Fibroblast of mammary gland (primary cell): ENCODE data around the gene SZT2.

Experiments used
- DNase-seq: peaks from one replicate; pipeline ENCODE4 v3.0.0-alpha.2; 2010; ENCODE audit warnings: low read depth
- H3K4me3 ChIP-seq: 2 replicates; pipeline ENCODE4 v1.5.1; 2011; ENCODE audit warnings: low read depth, mild to moderate bottlenecking, low read length, moderate library complexity; ENCODE audit not compliant: control insufficient read depth
- TF ChIP-seq, protein P1 (sequence below): conservative IDR thresholded peaks from 2 replicates; pipeline ENCODE4 v1.5.1; 2011; ENCODE audit warnings: low read depth, low read length, inconsistent platforms; ENCODE audit not compliant: control insufficient read depth, insufficient read depth

SZT2 gene

DNA sequence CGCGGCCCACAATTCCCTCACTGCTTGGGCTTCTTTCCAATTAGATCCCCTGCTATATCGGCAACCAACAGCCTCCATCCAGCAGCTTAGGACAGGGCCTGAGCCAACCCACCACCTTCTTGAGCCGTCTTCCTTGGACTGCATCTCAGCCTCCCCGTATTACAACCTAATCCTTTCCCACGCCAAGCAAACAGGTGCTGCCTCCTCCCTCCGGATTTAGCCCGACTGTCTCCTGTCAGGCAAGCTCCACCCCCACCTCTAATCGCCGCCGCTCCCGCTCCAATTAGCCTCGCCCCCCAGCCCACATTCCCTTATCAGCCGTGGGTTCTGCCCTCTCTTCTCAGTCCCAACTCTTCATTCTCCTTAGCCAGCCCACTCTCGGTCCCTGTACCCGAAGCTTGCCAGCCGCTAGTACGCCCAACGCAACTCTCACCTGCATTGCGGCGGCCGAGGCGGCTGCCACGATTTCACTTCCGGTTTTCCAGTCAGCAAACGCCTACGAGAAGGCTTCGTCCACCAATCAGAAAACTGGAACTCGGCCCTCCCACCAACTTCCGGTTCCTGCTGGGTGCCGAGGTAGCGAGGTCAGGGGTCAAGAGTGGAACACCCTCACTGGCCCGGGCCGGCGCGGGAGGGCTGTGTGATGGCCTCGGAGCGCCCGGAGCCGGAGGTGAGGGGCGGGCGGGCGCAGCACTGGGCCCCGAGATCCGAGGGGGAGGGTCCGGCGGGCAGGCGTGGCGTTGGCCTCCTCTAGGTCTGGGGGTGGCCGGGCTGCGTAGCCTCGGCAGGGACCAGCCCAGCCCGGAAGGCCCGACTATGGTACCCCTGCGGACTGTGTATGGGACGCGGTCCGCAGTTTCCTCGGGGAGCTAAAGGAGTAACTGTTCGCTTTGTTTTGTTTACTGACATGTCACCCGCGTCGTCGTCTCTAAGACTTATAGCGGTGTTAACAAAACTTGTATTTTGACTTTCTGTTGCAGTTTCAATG lies at the start of gene SZT2, which contains the start of gene MED8:
Gene SZT2, plus strand, starts transcription at position 574 of the 988 bp plus-strand sequence. Its CDS starts 70 bp downstream, at position 644.
Gene MED8, minus strand, starts transcription at position 475 of the 988 bp plus-strand sequence. Its CDS starts 36 bp downstream, at position 439.
- TF ChIP-seq, protein P1, sequence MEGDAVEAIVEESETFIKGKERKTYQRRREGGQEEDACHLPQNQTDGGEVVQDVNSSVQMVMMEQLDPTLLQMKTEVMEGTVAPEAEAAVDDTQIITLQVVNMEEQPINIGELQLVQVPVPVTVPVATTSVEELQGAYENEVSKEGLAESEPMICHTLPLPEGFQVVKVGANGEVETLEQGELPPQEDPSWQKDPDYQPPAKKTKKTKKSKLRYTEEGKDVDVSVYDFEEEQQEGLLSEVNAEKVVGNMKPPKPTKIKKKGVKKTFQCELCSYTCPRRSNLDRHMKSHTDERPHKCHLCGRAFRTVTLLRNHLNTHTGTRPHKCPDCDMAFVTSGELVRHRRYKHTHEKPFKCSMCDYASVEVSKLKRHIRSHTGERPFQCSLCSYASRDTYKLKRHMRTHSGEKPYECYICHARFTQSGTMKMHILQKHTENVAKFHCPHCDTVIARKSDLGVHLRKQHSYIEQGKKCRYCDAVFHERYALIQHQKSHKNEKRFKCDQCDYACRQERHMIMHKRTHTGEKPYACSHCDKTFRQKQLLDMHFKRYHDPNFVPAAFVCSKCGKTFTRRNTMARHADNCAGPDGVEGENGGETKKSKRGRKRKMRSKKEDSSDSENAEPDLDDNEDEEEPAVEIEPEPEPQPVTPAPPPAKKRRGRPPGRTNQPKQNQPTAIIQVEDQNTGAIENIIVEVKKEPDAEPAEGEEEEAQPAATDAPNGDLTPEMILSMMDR, result no peak
- DNase-seq, result peak; percentile 93
- H3K4me3 ChIP-seq, result peak within 1 kb of the TSS; percentile 99

DNA sequence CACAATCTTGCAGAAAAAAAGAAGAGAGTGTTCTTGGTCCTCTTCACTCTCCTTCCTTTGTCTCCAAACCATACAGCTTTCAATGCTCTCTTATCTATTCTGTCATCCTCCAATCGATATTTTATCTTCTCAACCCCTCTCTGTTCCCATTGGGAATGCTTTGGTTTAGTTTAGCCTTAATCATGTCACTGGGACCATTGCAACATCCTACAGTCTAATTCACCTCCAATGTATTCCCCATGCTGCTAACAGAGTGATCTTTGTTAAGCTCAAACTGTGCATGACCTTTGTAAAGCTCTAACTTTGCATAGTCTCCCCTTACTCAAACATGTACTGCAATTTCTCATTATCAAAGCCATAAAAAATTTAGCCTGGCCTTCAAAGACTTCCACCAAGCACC lies 49.1 kb upstream of the SZT2 start:
- DNase-seq, result no peak
- TF ChIP-seq, protein P1, result no peak
- no peak overlapping the region for H3K4me3 ChIP-seq

DNA sequence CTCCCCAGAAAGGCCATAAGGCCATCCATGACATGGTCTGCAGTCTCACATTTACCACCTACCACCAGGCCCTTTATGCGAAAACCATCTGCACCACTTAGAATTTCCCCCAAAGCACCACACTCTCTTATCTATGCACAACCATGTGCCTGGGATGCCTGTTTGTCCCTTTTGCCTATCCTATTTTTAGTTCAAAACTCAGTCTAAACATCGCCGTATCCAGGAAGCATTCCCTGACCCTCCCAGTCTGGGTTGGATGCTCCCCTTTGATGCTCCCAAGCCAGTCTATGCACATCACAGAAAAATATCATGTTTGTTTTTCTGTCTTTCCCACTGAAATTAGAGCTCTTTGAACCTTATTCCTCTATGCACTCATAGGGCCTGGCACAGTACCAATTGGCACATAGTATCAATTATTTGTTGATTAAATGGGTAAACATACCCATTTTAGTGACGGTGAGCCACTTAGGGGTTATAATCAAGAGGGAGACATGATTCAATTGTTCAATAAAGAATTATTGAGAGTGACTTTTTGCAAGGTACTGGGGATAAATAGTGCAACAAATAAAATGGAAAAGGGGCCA lies 45.3 kb upstream of the SZT2 start:
- DNase-seq, result no peak
- TF ChIP-seq, protein P1, result no peak
- H3K4me3 ChIP-seq, result no peak overlapping the region

DNA sequence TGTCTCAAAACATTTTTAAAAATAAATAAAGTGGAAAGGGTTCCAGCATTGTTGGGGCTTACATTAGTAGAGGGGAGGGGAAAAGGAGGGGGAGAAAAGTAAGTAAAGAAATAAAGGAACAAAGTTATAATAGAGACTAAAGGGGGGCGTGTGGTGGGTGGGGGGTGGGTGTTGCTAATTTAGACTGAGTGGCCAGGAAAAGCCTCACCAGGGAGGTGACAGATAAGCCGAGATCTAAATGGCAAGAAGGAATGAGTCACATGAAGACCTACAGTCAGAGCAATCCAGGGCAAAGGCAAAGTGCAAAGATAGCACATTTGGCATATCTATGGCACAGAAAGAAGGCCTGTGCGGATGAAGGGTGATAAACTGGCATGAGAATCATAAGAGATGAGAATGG lies 44.6 kb upstream of the SZT2 start:
- H3K4me3 ChIP-seq, result no peak overlapping the region
- TF ChIP-seq, protein P1, result no peak
- no peak for DNase-seq

DNA sequence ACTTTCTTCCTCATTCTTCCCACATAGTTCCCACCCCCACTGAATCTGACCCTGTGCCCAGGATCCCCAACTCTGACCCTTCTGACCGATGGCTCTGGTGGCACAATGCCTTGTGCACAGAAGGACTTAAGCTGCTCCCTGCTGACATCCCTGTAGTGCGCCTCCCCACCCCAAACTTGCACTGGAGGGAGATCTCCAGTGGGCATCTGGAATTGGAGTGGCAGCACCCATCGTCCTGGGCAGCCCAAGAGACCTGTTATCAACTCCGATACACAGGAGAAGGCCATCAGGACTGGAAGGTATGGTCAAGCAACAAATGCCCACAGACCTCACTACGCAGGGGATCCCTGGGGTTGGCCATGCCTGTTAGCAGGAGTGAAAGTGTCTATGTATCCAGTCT lies 43.1 kb upstream of the SZT2 start:
- no peak for DNase-seq
- H3K4me3 ChIP-seq, result no peak overlapping the region
- TF ChIP-seq, protein P1, result no peak

DNA sequence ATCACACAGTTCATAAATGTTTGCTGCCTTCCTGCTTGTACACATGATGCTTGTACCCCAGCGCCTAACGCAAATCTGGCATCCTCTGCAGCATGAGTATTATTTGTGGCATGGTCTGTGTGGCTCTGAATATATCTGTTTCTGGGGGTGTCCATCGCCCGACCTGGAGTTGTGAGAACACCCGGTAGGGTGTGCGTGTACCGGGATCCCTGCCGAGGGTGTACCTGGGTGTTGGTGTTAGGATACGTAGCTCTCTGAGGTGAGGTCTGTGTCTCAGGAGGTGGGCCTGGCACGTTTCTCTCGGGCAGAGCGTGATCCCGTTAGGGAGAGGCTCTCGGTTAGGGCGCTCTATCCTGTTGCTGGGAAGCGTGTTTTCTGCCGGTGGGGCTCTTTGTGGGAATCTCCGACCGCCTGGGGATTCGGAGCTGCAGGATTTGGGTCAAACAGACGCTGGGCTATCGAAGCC lies 41.3 kb upstream of the SZT2 start:
- peak overlapping the region; percentile 47 for H3K4me3 ChIP-seq
- DNase-seq, result no peak
- TF ChIP-seq, protein P1, result no peak
